Measurements from ENCODE around the gene DNAJC5G. TPM values are rescaled to one million over a fixed set of nuclear protein-coding genes. Genes with fewer than 3 reads are reported as not detected.

Gene DNAJC5G
- total and polyA plus RNA-seq, 2 of the 13 experiments (the other 11 are each of a cell fraction or from before 2014, with no cell fraction given): 0.05 TPM; not detected in 1

DNA sequence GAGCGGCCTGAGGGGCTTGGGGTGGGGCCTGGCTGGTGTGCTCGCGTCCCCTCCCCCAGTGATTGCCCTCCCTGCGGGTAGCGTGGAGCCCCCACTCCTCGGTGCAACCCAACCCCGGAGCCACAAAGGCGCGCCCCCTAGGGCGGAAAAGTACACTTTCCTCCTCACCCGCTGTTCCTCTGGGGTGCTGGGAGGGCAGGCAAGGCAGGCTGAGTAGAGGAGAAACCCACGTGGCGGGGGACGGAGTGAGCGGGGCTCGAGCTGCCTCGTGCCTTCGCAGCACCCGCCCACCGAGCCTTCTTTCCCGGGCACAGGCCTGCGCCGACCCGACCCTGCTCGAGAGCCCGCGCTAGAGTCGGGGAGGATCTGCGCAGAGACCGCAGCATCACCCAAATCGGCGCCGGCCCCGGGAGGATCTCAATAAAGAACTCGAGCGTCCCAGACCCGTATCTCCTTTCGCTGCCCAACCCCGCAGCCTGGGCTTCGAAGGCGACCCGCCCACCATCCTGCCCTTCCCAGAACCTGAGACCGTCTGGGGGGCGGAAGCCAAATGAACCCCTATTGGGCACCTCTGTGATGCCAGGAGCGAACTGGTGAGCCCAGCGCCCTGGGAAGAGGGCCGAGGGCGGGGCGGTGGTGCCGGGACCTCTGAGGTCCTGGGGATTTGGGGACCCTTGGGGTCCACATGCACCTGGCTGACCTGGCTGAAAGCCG is 31.5 kb downstream of the DNAJC5G start:
- in situ Hi-C loops (cut with HindIII; ENCODE audit: extremely low pct_ligation_motif_present, low pct_unique_long_range_greater_than_20kb) (no loop called here), intact Hi-C loops (cut with micrococcal nuclease; ENCODE audit: unreplicated experiment) (no loop called here)
- no peak overlapping the region for H3K9ac ChIP-seq (ENCODE audit: insufficient read depth, low read depth, low read length)
- H3K4me3 ChIP-seq (replicated peaks in 1 of 3; ENCODE audit: insufficient read depth in 1 of 3, low read depth in 2 of 3, low read length in 3 of 3): no peak overlapping the region
- H3K27ac ChIP-seq (ENCODE audit: extremely low read length, insufficient read depth, low read length): no peak overlapping the region
- 92% methylated on average over 49 of the region's 51 CpGs for WGBS (ENCODE audit: low lambda C conversion rate)
- CTCF ChIA-PET (ENCODE audit: low intra/inter-chr PET ratio, low total read pairs): no interaction called here
- H3K4me2 ChIP-seq (ENCODE audit: low read depth, low read length): no peak overlapping the region
- no peaks in the 10 kb centered on the region for H4K20me1 ChIP-seq (ENCODE audit: insufficient read depth, low read length)
- peaks cover 0 to 2% of the 10 kb centered on the region in 2 experiments; a peak in 2 of 5 replicates for H3K36me3 ChIP-seq (replicated peaks in 1 of 2; ENCODE audit: control insufficient read depth in 1 of 2, insufficient read depth in 2 of 2, low read length in 2 of 2)
- H3K4me1 ChIP-seq (ENCODE audit: insufficient read depth, low read length): peaks cover 20% of the 10 kb centered on the region
- no peak for FAIRE-seq
- no TSS peak for BruUV-seq (replicated peaks)
- no peak for ATAC-seq
- H3K27me3 ChIP-seq (ENCODE audit: control insufficient read depth in 1 of 2, insufficient read depth in 2 of 2, low read length in 2 of 2): peaks cover 0 to 5% of the 10 kb centered on the region in 2 experiments; a peak in 2 of 5 replicates
- H3K9me3 ChIP-seq (ENCODE audit: low read length): no peaks in the 10 kb centered on the region
- DNase-seq (ENCODE audit: low spot score): no peak
- H3K79me2 ChIP-seq (ENCODE audit: insufficient read depth, low read length): no peaks in the 10 kb centered on the region
- POLR2A ChIA-PET: no interaction called here
- peak; percentile 23; the same call in 1 of the 2 replicates for TF ChIP-seq POLR2G (IDR thresholded peaks at IDR 0.05; ENCODE audit: low read depth, low read length)
- 0 out of 2 replicates have a peak, but pooled peaks have one; percentile 35 for TF ChIP-seq AKAP8 (CRISPR knock-in tag; IDR thresholded peaks at IDR 0.05)
- 0 out of 2 replicates have a peak, but pooled peaks have one; percentile 27 for TF ChIP-seq DNMT1 (CRISPR knock-in tag; IDR thresholded peaks at IDR 0.05)
- TF ChIP-seq, protein P1, sequence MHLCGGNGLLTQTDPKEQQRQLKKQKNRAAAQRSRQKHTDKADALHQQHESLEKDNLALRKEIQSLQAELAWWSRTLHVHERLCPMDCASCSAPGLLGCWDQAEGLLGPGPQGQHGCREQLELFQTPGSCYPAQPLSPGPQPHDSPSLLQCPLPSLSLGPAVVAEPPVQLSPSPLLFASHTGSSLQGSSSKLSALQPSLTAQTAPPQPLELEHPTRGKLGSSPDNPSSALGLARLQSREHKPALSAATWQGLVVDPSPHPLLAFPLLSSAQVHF (CRISPR knock-in tag; IDR thresholded peaks at IDR 0.05): no peak
- H2AFZ ChIP-seq (ENCODE audit: low read length): no peak overlapping the region

DNA sequence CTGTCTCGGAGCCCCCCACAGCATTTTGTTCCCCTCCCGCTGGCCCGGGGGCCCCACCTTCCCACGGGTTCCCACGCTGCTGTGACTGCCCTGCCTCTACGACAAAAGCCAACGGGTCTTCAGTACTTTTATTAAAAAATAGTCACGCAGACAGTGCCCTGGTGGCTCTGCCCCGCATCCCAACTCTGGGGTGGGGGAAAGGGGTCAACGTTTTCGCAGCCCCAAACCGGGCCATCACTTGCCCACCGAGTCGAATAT is 32.0 kb downstream of the DNAJC5G start:
- Histone ChIP-seq H3K79me2 (ENCODE audit: insufficient read depth, low read length) (no peaks in the 10 kb centered on the region), H3K27ac (ENCODE audit: extremely low read length, insufficient read depth, low read length) (no peak overlapping the region), H3K4me3 (replicated peaks in 1 of 3; ENCODE audit: insufficient read depth in 1 of 3, low read depth in 2 of 3, low read length in 3 of 3) (no peak overlapping the region), H3K4me1 (ENCODE audit: insufficient read depth, low read length) (peaks cover 25% of the 10 kb centered on the region), H2AFZ (ENCODE audit: low read length) (no peak overlapping the region), H3K4me2 (ENCODE audit: low read depth, low read length) (no peak overlapping the region), H3K9ac (ENCODE audit: insufficient read depth, low read depth, low read length) (no peak overlapping the region), H4K20me1 (ENCODE audit: insufficient read depth, low read length) (no peaks in the 10 kb centered on the region), H3K36me3 (replicated peaks in 1 of 2; ENCODE audit: control insufficient read depth in 1 of 2, insufficient read depth in 2 of 2, low read length in 2 of 2) (peaks cover 0 to 2% of the 10 kb centered on the region in 2 experiments; a peak in 2 of 5 replicates), H3K9me3 (ENCODE audit: low read length) (no peaks in the 10 kb centered on the region), H3K27me3 (ENCODE audit: control insufficient read depth in 1 of 2, insufficient read depth in 2 of 2, low read length in 2 of 2) (peaks cover 0 to 5% of the 10 kb centered on the region in 2 experiments; a peak in 2 of 5 replicates)
- in situ Hi-C loops (cut with HindIII; ENCODE audit: extremely low pct_ligation_motif_present, low pct_unique_long_range_greater_than_20kb) (no loop called here), intact Hi-C loops (cut with micrococcal nuclease; ENCODE audit: unreplicated experiment) (no loop called here)
- no peak for DNase-seq (ENCODE audit: low spot score)
- ChIA-PET CTCF (ENCODE audit: low intra/inter-chr PET ratio, low total read pairs) (no interaction called here), POLR2A (no interaction called here)
- BruUV-seq (replicated peaks): no TSS peak
- no peak for ATAC-seq
- 91% methylated on average over 14 of the region's 14 CpGs for whole genome bisulfite sequencing (ENCODE audit: low lambda C conversion rate)
- FAIRE-seq: no peak
- TF ChIP-seq CBX2 (IDR thresholded peaks at IDR 0.05; ENCODE audit: low read depth, low read length) (no peak), CBX2 (CRISPR knock-in tag; IDR thresholded peaks at IDR 0.05; ENCODE audit: low read depth) (no peak), SMAD3 (CRISPR knock-in tag; IDR thresholded peaks at IDR 0.05) (no peak), HCFC1 (IDR thresholded peaks at IDR 0.05; ENCODE audit: low read depth, low read length) (no peak), NR2F2 (IDR thresholded peaks at IDR 0.05; ENCODE audit: borderline replicate concordance, low read depth) (no peak), TOE1 (CRISPR knock-in tag; IDR thresholded peaks at IDR 0.05) (no peak), ZNF350 (CRISPR knock-in tag; IDR thresholded peaks at IDR 0.05; ENCODE audit: borderline replicate concordance, low read depth) (no peak), GTF2F1 (IDR thresholded peaks at IDR 0.05; ENCODE audit: low read length) (no peak), NFIC (IDR thresholded peaks at IDR 0.05; ENCODE audit: low read length) (no peak), ZNF724P (CRISPR knock-in tag; IDR thresholded peaks at IDR 0.05; ENCODE audit: borderline replicate concordance) (no peak), POLR2A (IDR thresholded peaks at IDR 0.05; ENCODE audit: insufficient read depth in 1 of 2, low read depth in 2 of 2, low read length in 2 of 2) (no peak), HNRNPUL1 (IDR thresholded peaks at IDR 0.05; ENCODE audit: low read depth, low read length) (no peak)
- TF ChIP-seq, protein P2, sequence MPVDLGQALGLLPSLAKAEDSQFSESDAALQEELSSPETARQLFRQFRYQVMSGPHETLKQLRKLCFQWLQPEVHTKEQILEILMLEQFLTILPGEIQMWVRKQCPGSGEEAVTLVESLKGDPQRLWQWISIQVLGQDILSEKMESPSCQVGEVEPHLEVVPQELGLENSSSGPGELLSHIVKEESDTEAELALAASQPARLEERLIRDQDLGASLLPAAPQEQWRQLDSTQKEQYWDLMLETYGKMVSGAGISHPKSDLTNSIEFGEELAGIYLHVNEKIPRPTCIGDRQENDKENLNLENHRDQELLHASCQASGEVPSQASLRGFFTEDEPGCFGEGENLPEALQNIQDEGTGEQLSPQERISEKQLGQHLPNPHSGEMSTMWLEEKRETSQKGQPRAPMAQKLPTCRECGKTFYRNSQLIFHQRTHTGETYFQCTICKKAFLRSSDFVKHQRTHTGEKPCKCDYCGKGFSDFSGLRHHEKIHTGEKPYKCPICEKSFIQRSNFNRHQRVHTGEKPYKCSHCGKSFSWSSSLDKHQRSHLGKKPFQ (CRISPR knock-in tag; IDR thresholded peaks at IDR 0.05; ENCODE audit: insufficient replicate concordance): no peak
- TF ChIP-seq, protein P3, sequence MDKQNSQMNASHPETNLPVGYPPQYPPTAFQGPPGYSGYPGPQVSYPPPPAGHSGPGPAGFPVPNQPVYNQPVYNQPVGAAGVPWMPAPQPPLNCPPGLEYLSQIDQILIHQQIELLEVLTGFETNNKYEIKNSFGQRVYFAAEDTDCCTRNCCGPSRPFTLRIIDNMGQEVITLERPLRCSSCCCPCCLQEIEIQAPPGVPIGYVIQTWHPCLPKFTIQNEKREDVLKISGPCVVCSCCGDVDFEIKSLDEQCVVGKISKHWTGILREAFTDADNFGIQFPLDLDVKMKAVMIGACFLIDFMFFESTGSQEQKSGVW (CRISPR knock-in tag; IDR thresholded peaks at IDR 0.05; ENCODE audit: borderline replicate concordance): no peak
